Fibroblast of the aortic adventitia (primary cell): Measurements from ENCODE around the gene DUSP16. TPM values are rescaled to one million over a fixed set of nuclear protein-coding genes. Genes with fewer than 3 reads are reported as not detected.
"Not testable (repeated sequence)": the region's sequence is repeated elsewhere in the genome, so short reads cannot be mapped to it uniquely, and the experiment has no call there.

Experiments
- DNase-seq: peaks from one replicate; pipeline ENCODE4 v3.0.0-alpha.2; 2010; ENCODE audit warnings: low read depth
- H3K4me3 ChIP-seq: 2 replicates; pipeline ENCODE4 v1.5.1; 2011; ENCODE audit warnings: low read depth, mild to moderate bottlenecking, control low read depth, low read length, moderate library complexity
- CTCF ChIP-seq: IDR thresholded peaks from 2 replicates; pipeline ENCODE4 v1.5.1; 2011; ENCODE audit warnings: mild to moderate bottlenecking, low read length, control low read depth, inconsistent platforms; ENCODE audit not compliant: insufficient read depth
- total RNA-seq: library from RNA; depleted of rRNA; stranded (reverse); fragments of >200 nt; gene quantifications from 2 replicates; pipeline ENCODE4 v1.2.3, GENCODE V29; 2012; ENCODE audit warnings: low replicate concordance

The DUSP16 gene
- total RNA-seq, 1 donor = 6.8 TPM

GRCh38 chr12:12506496-12506890, 56.2 kb downstream of the DUSP16 start:
- TF ChIP-seq CTCF = peak; percentile 16
- peak; percentile 51 for DNase-seq
- peak overlapping the region; percentile 54 for H3K4me3 ChIP-seq

- H3K4me3 ChIP-seq = peak overlapping the region; percentile 54
- no peak for TF ChIP-seq CTCF
Observed at GRCh38 chr12:12505544-12506495, 56.8 kb downstream of the DUSP16 start.

DNA sequence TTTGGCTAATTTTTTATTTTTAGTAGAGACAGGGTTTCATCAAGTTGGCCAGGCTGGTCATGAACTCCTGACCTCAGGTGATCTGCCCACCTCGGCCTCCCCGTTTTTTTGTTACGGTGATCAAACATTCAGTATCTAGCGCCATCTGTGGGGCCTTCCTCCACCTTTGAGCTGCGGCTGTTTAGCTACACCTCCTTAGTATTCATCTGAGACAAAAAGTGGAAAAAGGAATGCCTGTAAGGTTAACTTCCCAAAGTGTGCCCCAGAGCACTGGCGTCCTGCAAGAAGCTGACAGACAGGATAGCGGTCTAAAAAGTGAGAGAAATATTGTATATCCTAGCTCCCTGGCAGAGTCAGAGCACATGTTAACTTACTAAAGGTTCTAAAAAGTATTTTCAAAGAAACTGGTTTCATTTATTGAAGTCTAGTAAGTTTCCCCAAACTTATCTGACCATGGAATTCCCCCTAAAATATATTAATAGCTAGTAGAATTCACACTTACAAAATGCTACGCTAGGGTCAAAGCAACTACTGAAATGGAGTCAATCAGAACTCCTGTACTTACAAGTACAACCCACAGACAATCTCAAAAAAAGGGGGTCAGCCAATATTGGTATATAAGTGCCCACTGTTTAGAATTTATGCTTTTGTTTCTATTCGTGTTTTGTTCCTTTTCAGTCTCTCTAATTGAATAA, 59.1 kb downstream of the DUSP16 start:
- no peak overlapping the region for H3K4me3 ChIP-seq
- no peak for DNase-seq
- TF ChIP-seq CTCF = no peak

More at GRCh38 chr12:12505544-12506495, 56.8 kb downstream of the DUSP16 start:
- peak; percentile 76 for DNase-seq

DNA sequence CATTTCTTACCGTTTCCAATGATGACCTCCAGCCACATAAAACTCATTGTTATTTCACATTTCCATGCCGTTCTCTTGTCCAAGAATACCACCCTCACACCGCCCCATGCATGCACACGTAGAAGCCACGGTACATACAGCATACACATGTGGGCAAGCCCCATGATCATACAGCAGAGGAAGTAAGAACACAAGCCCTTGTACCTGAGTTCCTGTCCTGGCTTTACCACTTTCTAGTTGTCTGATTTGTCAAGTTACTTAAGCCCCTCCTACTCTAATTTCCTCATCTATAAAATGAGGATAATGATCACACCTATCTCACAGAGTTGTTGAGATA, 59.9 kb downstream of the DUSP16 start:
- H3K4me3 ChIP-seq = no peak overlapping the region
- no peak for DNase-seq
- TF ChIP-seq CTCF = no peak

GRCh38 chr12:12502130-12502814, 60.4 kb downstream of the DUSP16 start:
- not testable (repeated sequence) for DNase-seq

DNA sequence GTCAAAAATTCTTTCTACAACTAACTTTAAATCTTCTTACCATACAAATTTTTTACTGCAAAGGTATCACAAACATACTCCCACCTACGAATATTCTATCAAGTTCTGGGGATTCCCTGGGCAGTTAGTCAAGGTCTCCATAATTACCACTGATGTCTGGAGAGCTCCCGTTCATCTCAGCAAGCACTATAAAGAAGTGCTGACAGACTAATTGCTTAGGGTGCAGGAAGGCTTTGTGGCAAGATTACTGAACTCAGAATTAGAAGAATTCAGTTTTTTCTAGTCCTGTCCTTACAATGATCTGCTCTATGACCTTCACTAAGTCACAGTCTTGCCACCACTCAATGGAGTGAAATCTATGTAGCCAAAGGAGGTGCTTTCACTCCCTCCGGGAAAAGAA, 61.5 kb downstream of the DUSP16 start:
- no peak for DNase-seq
- no peak for TF ChIP-seq CTCF
- H3K4me3 ChIP-seq = no peak overlapping the region

More at GRCh38 chr12:12502130-12502814, 60.4 kb downstream of the DUSP16 start:
- H3K4me3 ChIP-seq = not testable (repeated sequence)
